ENCODE data around the gene CASQ1. TPM values are rescaled to one million over a fixed set of nuclear protein-coding genes. Genes with fewer than 3 reads are reported as not detected.

Gene CASQ1
- total RNA-seq, 1 donor from 2014 or later: 0.39 TPM

GRCh38 chr1:160224606-160225005, 34.2 kb downstream of the CASQ1 start:
- DNase-seq (ENCODE audit: low spot score): no peak

- DNase-seq (ENCODE audit: low spot score): no peak
These were observed 35.0 kb downstream of the CASQ1 start for GRCh38 chr1:160225345-160225744.

GRCh38 chr1:160226623-160227022, 36.2 kb downstream of the CASQ1 start:
- DNase-seq (ENCODE audit: low spot score): no peak

DNA sequence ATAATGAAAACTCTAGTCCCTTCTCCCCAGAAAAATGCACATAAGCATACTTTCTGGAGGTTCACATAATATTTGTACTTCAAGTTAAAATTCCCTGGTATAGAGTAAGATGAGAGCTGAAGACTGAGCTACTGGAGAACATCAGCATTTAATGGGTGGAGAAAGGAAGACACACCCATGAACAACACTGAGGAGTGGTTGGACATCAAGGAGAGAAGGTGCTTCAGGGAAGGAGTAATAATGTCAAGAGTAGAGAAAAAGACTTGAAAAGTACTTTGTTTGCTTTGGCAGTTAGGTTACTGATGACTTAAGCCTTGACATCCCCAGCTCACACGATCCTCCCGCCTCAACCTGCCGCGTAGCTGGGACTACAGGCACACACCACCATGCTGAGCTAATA, 36.7 kb downstream of the CASQ1 start:
- DNase-seq (ENCODE audit: low spot score): no peak

DNA sequence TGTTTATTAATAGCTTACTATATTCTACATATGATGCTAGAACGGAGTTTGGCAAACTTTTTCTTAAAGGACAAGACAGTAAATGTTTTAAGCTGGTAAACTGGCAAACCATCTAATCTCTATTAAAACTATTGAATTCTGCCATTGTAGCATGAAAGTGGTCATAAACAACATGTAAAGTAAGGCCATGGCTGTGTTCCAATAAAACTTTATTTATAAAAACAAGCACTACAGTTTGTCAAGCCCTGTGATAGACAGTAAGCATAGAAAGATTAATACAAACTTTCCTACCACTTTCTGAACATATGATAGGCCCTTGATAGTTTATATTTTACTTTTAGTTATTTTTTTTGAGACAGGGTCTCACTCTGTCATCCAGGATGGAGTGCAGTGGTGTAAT, 37.2 kb downstream of the CASQ1 start:
- DNase-seq (ENCODE audit: low spot score): no peak

DNA sequence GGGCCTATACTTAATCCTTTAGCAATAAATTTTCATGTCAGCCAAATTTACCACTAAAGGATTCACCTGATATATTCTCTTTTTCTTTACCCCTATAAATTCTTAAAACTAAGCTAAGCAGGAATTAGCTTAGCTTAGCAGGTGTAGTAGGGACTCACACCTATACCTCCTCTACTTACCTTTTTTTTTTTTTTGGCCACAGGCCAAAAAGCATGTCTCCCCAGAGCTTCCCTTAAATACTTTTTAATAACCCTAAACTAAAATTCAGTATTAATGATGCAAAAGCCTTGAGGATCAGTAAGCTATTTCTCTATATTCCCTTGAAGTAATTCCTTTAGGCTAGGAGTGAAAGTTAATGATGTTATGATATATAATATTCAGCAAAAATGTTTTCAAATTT, 38.1 kb downstream of the CASQ1 start:
- no peak for DNase-seq (ENCODE audit: low spot score)

DNA sequence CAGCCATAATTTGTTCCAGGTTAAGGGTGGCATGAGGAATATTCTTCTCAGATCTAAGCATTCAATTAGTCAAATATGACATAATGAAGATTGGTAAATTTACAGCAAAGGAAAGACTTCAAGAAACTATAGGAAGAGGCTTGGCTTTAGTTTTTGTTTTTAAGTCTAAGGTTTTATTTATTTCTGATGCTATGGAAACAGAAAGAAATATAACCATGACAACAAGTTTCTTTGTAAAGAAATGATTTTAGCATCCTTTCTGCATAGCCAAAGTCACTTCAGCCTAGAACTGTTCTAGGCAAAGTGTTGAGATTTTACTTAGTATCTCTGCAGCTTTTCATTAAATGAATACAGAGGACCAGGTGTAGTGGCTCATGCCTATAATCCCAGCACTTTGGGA, 42.5 kb downstream of the CASQ1 start:
- DNase-seq (ENCODE audit: low spot score): no peak

DNA sequence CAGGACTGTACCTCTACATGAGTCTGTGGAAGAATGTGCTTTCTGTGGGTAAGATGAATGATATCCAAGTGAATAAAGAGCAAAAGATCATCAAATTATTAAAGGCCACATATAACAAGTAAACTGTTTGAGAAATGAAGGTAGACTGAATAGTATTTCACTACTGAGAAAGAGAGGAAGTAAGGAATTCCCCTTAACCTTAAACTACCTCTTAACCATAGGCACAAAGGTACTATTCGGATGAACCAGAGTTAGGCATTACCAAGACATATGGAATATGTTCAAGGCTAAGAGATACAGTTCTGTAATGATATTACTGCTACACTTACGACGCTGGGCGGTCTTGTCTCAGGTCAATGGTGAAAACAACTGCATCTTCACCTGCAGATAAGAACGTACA, 46.4 kb downstream of the CASQ1 start:
- no peak for DNase-seq (ENCODE audit: low spot score)

DNA sequence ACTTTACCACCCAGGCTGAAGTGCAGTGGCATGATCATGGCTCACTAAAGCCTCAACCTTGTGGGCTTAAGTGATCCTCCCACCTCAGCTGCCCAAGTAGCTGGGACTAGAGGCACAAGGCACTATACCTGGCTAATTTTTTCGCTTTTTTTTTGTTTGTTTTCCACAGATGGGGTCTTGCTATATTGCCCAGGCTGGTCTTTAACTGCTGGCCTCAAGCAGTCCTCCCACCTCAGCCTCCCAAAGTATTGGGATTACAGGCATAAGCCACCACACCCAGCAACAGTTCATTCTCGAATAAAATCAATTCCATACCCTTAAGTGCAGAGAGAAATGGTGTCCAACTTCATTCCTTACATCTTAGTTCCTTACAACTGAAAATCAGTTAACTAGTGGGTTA, 47.2 kb downstream of the CASQ1 start:
- no peak for DNase-seq (ENCODE audit: low spot score)

DNA sequence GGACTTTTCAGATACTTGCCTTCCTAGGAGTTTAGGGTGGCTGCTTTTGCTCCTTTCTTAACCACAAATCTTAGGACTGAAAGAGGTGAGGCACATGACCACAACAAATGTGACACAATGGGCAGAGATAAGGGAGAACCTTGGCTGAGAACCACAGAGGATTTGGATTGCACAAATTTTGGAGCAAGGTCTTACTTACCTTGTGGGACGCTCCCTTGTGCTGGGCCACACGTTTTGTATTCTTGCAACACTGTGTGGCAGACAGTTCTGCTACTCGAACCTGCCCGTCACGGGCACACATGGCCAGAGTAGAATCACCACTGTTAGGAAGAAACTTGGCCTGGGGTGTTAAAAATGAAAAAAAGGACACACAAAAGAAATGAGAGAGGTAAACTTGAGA, 48.0 kb downstream of the CASQ1 start:
- DNase-seq (ENCODE audit: low spot score): no peak

DNA sequence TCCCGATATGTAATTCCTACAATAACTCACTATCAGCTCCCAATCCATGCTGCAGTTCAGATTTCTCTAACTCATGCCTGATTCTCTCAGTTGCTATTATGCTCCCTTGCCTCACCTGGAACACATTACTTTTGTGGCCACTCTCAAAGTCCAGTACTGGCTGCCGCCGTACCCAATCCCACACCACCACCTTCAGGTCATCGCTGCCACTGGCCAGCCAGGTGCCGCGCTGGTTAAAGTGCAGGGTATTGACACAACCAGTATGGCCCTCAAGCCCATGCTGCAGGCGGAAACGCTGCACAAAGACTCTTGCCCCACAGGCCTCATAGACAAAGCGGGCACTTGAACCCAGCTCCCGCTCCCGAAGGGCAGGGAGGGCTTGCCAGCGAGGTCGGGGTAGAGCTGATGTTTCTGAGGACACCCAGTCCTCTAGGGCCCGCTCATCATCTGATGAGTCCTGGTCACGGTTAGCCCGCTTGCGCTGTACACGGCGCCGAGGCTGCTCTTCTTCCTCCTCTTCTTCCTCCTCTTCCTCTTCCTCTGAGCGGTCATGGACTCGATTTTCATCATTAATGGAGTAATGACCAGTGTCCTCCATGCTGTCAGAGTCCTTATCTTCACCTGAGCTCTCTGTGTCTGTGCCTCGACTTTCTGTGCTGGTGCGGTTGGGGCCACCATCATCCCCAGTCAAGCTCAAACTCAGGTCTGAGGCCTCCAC, 49.4 kb downstream of the CASQ1 start:
- no peak for DNase-seq (ENCODE audit: low spot score)

DNA sequence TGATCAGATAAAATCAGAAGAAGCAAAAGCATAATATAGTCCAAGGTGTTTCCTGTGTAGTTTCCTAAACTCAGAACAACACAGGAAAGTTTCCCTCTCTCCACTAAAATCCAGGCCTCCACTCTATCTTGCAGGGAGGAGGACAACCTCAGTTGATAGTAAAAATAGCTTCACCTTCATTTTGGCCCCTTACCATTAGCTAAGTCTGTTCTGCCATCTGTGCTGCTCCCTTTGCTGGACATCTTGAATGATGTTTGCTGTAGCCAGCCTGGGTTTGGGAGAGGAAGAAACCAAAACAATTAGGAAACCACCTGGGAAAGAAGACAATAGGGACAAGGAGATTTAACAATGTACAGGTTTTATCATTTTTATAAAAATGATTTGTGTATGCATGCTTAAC, 53.4 kb downstream of the CASQ1 start:
- no peak for DNase-seq (ENCODE audit: low spot score)

DNA sequence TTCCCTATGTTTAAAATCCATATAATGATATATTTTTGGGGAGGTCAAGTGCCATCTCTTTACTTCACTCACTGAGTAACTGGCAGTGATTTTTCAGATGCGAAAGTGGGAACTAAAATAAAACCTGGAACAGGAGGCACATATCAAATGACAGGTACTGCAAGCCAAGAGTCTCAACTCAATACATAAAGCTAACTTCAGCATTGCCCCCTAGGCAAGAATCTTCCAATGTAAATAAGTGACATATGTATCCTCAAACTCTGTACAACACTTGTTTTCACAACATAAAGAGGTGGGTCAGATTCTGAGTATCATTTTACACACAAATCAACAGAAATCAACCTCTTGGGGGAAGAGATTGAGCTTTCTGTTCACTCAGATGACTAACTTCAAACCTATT, 53.8 kb downstream of the CASQ1 start:
- DNase-seq (ENCODE audit: low spot score): no peak

DNA sequence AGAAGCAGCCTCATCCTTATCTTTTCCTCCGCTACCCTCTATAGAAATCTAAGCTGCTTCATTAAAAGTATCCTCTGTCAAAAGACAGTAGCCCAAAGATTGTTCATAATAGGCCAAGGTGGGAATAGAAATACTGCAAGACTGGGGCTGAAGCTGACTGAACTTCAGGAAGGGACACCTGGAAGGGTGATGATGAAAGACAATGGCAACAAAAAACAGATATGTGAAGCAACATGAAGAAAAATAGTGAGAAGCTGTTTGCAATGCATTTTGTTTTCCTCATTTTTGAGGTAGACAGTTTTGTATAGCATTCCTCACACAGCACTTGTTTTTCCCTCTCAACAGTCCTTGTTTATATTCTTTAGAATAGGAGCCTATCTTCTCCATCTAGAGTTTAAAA, 55.1 kb downstream of the CASQ1 start:
- no peak for DNase-seq (ENCODE audit: low spot score)

DNA sequence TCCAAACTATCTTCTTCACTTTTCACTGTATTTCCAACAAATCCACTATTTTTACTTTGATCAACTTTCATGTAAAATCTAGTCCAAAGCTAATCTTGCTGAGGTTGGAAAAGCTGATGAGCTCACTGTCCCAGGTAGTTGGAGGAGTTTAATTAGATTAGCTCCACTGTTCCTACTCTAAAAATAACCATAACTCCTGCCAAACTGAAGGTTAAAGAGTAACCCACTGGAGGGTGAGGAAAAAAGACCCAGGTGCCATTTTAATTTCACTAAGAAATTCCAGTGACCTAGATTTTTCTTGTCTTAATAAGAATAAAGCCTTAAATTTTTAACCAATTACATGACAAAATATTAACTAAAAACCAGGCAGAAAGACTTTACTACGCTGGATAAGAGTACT, 56.7 kb downstream of the CASQ1 start:
- DNase-seq (ENCODE audit: low spot score): no peak

DNA sequence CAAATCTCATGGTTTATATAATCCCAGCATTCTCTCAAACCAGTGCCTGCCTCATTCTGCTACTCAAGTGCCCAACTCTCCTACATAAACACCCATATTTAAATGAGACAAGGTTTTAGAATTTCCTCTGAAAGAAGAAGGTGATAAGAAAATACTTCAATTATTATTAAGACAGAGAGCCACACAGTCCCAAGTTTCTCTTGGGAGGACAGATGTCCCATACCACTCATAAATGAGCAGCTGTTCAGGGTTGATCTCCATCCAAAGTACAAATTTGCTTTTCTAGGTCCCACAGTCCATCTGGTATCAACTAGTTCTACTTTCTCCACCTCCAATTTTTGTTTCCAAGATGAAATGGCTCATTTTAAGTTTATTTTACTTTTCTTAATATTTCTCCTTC, 60.6 kb downstream of the CASQ1 start:
- no peak for DNase-seq (ENCODE audit: low spot score)

Other genes starting within 250 kb of the CASQ1 start
- gene IGSF9, start 245.0 kb upstream of the CASQ1 start, total RNA-seq: 0.13 TPM
- gene SLAMF9, start 236.3 kb upstream of the CASQ1 start, total RNA-seq: not detected
- gene PIGM, start 158.6 kb upstream of the CASQ1 start, total RNA-seq: 4.1 TPM
- gene KCNJ10, start 120.4 kb upstream of the CASQ1 start, total RNA-seq: 0.16 TPM
- not detected for gene KCNJ9, start 109.0 kb upstream of the CASQ1 start, total RNA-seq
- 20.4 TPM for gene IGSF8, start 92.0 kb upstream of the CASQ1 start, total RNA-seq
- gene ATP1A2, start 74.8 kb upstream of the CASQ1 start, total RNA-seq: 31.2 TPM
- 0.39 TPM for gene ATP1A4, start 39.0 kb upstream of the CASQ1 start, total RNA-seq
- 486 TPM for gene PEA15, start 14.8 kb downstream of the CASQ1 start, total RNA-seq
- gene DCAF8, start 72.0 kb downstream of the CASQ1 start, total RNA-seq: 127 TPM
- 144 TPM for gene PEX19, start 94.6 kb downstream of the CASQ1 start, total RNA-seq
- gene COPA, start 152.7 kb downstream of the CASQ1 start, total RNA-seq: 228 TPM
- gene NCSTN, start 152.8 kb downstream of the CASQ1 start, total RNA-seq: 102 TPM
- gene NHLH1, start 176.5 kb downstream of the CASQ1 start, total RNA-seq: 0.42 TPM
- 1.7 TPM for gene VANGL2, start 210.0 kb downstream of the CASQ1 start, total RNA-seq